H9 (cell line): ENCODE data around the gene STXBP6. TPM values are rescaled to one million over a fixed set of nuclear protein-coding genes. Genes with fewer than 3 reads are reported as not detected.

Source experiments
- DNase-seq: peaks from one replicate; pipeline ENCODE4 v3.0.0-alpha.2; 2017
- H2AFZ ChIP-seq: one replicate; pipeline ENCODE4 v1.6.1; 2013; ENCODE audit warnings: mild to moderate bottlenecking, low read length, control low read depth, moderate library complexity
- H2AK5ac ChIP-seq: 2 replicates; pipeline ENCODE4 v1.6.1; 2013; ENCODE audit warnings: low read length, control low read depth, mixed read lengths; ENCODE audit not compliant: insufficient read length
- H2BK120ac ChIP-seq: one replicate; pipeline ENCODE4 v1.6.1; 2013; ENCODE audit warnings: low read depth, mild to moderate bottlenecking, low read length, control low read depth, inconsistent platforms; ENCODE audit not compliant: poor library complexity, severe bottlenecking
- H2BK12ac ChIP-seq: 2 replicates; pipeline ENCODE4 v1.6.1; 2013; ENCODE audit warnings: low read length, control low read depth, mixed read lengths, low read depth; ENCODE audit not compliant: insufficient read length
- H2BK15ac ChIP-seq: 2 replicates; pipeline ENCODE4 v1.6.1; 2013; ENCODE audit warnings: low read depth, low read length, control low read depth
- H2BK20ac ChIP-seq: one replicate; pipeline ENCODE4 v1.6.1; 2013; ENCODE audit warnings: low read depth, mild to moderate bottlenecking, low read length, control low read depth, inconsistent platforms; ENCODE audit not compliant: poor library complexity, severe bottlenecking
- H2BK5ac ChIP-seq: 2 replicates; pipeline ENCODE4 v1.6.1; 2013; ENCODE audit warnings: low read length, control low read depth, mixed read lengths; ENCODE audit not compliant: insufficient read length
- H3K14ac ChIP-seq: 2 replicates; pipeline ENCODE4 v1.6.1; 2013; ENCODE audit warnings: low read length, control low read depth; ENCODE audit not compliant: insufficient read depth
- H3K18ac ChIP-seq: 2 replicates; pipeline ENCODE4 v1.6.1; 2013; ENCODE audit warnings: low read depth, mild to moderate bottlenecking, mixed read lengths, low read length, control low read depth; ENCODE audit not compliant: insufficient read length
- H3K23ac ChIP-seq: 2 replicates; pipeline ENCODE4 v1.6.1; 2013; ENCODE audit warnings: low read length, control low read depth, mixed read lengths, low read depth; ENCODE audit not compliant: insufficient read length
- H3K23me2 ChIP-seq: 2 replicates; pipeline ENCODE4 v1.6.1; 2013; ENCODE audit warnings: low read depth, mild to moderate bottlenecking, mixed read lengths, low read length, control low read depth; ENCODE audit not compliant: insufficient read length, poor library complexity, severe bottlenecking
- H3K27ac ChIP-seq: 2 replicates; pipeline ENCODE4 v1.5.1; 2013; ENCODE audit warnings: low read length, control low read depth, mixed read lengths, low read depth; ENCODE audit not compliant: insufficient read length
- H3K27me3 ChIP-seq: 2 replicates; pipeline ENCODE4 v1.6.1; 2013; ENCODE audit warnings: low read length, control low read depth, inconsistent platforms; ENCODE audit not compliant: insufficient read depth
- H3K4ac ChIP-seq: 2 replicates; pipeline ENCODE4 v1.6.1; 2013; ENCODE audit warnings: low read depth, mild to moderate bottlenecking, control low read depth, inconsistent platforms, low read length, moderate library complexity
- H3K4me1 ChIP-seq: 2 replicates; pipeline ENCODE4 v1.6.1; 2013; ENCODE audit warnings: low read length, control low read depth, inconsistent platforms; ENCODE audit not compliant: insufficient read depth
- H3K4me2 ChIP-seq: 2 replicates; pipeline ENCODE4 v1.6.1; 2013; ENCODE audit warnings: low read length, control low read depth, mixed read lengths; ENCODE audit not compliant: insufficient read length, insufficient read depth
- H3K56ac ChIP-seq: 2 replicates; pipeline ENCODE4 v1.6.1; 2013; ENCODE audit warnings: low read depth, mild to moderate bottlenecking, mixed read lengths, low read length, control low read depth; ENCODE audit not compliant: insufficient read length
- H3K79me1 ChIP-seq: 2 replicates; pipeline ENCODE4 v1.6.1; 2013; ENCODE audit warnings: low read depth, mild to moderate bottlenecking, moderate library complexity, low read length, control low read depth, inconsistent platforms; ENCODE audit not compliant: insufficient read depth, poor library complexity, severe bottlenecking
- H3K79me2 ChIP-seq: 2 replicates; pipeline ENCODE4 v1.6.1; 2013; ENCODE audit warnings: low read length, control low read depth, inconsistent platforms; ENCODE audit not compliant: insufficient read depth
- H3K9ac ChIP-seq: 2 replicates; pipeline ENCODE4 v1.6.1; 2013; ENCODE audit warnings: low read length, control low read depth, mixed read lengths; ENCODE audit not compliant: insufficient read length; ENCODE audit errors: extremely low read depth
- H3K9me3 ChIP-seq: one replicate; pipeline ENCODE4 v1.6.1; 2013; ENCODE audit warnings: low read depth, low read length, inconsistent platforms; ENCODE audit not compliant: control insufficient read depth
- H3T11ph ChIP-seq: one replicate; pipeline ENCODE4 v1.6.1; 2013; ENCODE audit warnings: mild to moderate bottlenecking, low read length, control low read depth, inconsistent platforms
- H4K20me1 ChIP-seq: one replicate; pipeline ENCODE4 v1.6.1; 2013; ENCODE audit not compliant: control insufficient read depth, insufficient read length, insufficient read depth
- H4K5ac ChIP-seq: 2 replicates; pipeline ENCODE4 v1.6.1; 2013; ENCODE audit warnings: low read depth, mild to moderate bottlenecking, mixed read lengths, low read length, control low read depth; ENCODE audit not compliant: insufficient read length
- H4K8ac ChIP-seq: replicated peaks from 2 replicates; pipeline ENCODE4 v1.6.1; 2013; ENCODE audit warnings: low read length, control low read depth, mixed read lengths, low read depth; ENCODE audit not compliant: insufficient read length
- H4K91ac ChIP-seq: 2 replicates; pipeline ENCODE4 v1.6.1; 2013; ENCODE audit warnings: low read depth, mild to moderate bottlenecking, moderate library complexity, mixed read lengths, low read length, control low read depth; ENCODE audit not compliant: insufficient read length
- H3K27ac Mint-ChIP-seq, 3 experiments: 2 replicates in 2 of 3; 3 replicates in 1 of 3; pipeline ENCODE4 v1.8.0; 2020 to 2021; ENCODE audit warnings: mixed read lengths in 3 of 3, mild to moderate bottlenecking in 1 of 3, moderate library complexity in 1 of 3
- H3K27me3 Mint-ChIP-seq: 2 replicates; pipeline ENCODE4 v1.8.0; 2021; ENCODE audit warnings: low read depth, mild to moderate bottlenecking, moderate library complexity, mixed read lengths
- H3K36me3 Mint-ChIP-seq, 3 experiments: 2 replicates in 2 of 3; 3 replicates in 1 of 3; pipeline ENCODE4 v1.8.0; 2020 to 2021; ENCODE audit warnings: low read depth in 3 of 3, mixed read lengths in 3 of 3; ENCODE audit not compliant: insufficient read depth in 1 of 3
- H3K4me1 Mint-ChIP-seq, 2 experiments: 2 replicates each; pipeline ENCODE4 v1.8.0; 2020; ENCODE audit warnings: mixed read lengths in 2 of 2
- H3K4me3 Mint-ChIP-seq, 2 experiments: 2 replicates in 1 of 2; 3 replicates in 1 of 2; pipeline ENCODE4 v1.8.0; 2020 to 2021; ENCODE audit warnings: mild to moderate bottlenecking in 2 of 2, mixed read lengths in 2 of 2, moderate library complexity in 1 of 2
- H3K9me3 Mint-ChIP-seq, 2 experiments: 2 replicates in 1 of 2; 3 replicates in 1 of 2; pipeline ENCODE4 v1.8.0; 2020; ENCODE audit warnings: mild to moderate bottlenecking in 2 of 2, mixed read lengths in 2 of 2, moderate library complexity in 1 of 2
- WGBS: extraction: QIAGEN DNeasy Blood & Tissue Kit; methylation state at CpG from one replicate; pipeline ENCODE4 v1.1.7; 2013; ENCODE audit warnings: missing lambda C conversion rate, low lambda C conversion rate, mixed read lengths; ENCODE audit not compliant: insufficient read length; ENCODE audit errors: extremely low coverage; 5-methylcytosine and 5-hydroxymethylcytosine counted together
- total RNA-seq: library from RNA; stranded (reverse); gene quantifications from 2 replicates; pipeline ENCODE4 v1.2.1, GENCODE V29; 2021
- TF ChIP-seq, protein P1 (sequence below): fragments of 200-600 bp; sonication (generic); conservative IDR thresholded peaks from 3 replicates; pipeline ENCODE4 v1.8.0; 2021; ENCODE audit warnings: antibody characterized with exemption, mild to moderate bottlenecking

The STXBP6 gene
- total RNA-seq, 1 experiment from 2014 or later: 3.6 TPM

DNA sequence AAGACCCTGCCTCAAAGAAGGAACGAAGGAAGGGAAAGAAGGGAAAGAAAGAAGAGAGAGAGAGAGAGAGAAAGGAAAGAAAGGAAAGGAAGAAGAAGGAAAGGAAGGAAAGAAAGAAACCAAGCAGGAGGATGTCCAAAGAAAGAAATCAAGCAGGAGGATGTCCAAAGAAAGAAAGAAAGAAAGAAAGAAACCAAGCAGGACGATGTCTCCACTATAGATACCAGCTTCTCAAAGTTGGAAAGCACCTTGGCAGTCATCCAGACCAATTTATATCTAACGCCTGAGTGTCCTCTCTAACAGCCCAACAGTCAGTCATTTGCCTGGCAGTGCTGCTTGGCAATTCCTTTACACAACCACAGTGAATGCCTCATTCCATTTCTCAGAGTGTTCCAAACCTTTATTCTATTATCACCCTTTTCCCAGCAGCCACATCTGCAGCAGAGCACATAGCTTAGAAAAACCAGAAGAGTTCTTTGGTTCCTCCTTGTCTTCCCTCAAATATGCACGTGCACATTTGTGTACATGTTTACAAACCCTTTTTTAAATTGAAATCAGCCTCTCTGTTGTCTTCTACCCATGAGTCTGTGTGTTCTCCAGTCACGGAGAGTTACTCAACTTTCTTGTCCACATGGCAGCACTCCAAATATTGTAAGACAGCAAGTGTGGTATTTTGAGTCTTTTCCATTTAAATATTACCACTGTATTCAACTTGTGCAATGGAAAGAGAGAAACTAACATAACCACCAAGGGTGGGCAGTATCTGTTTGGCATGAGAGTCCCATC, 138.4 kb downstream of the STXBP6 start:
- Histone ChIP-seq H2BK12ac (no peak overlapping the region), H3K27ac (no peak overlapping the region), H2BK120ac (no peak overlapping the region), H2AK5ac (no peak overlapping the region), H3K9me3 (no peaks in the 10 kb centered on the region), H3K18ac (no peak overlapping the region), H3K4ac (no peak overlapping the region), H3K79me1 (no peaks in the 10 kb centered on the region), H3K79me2 (no peaks in the 10 kb centered on the region), H3K4me2 (no peak overlapping the region), H4K5ac (no peak overlapping the region), H2BK15ac (no peak overlapping the region), H2BK5ac (no peak overlapping the region), H3K56ac (no peak overlapping the region), H3K9ac (no peak overlapping the region), H4K20me1 (no peaks in the 10 kb centered on the region), H3K14ac (no peak overlapping the region), H3K27me3 (no peaks in the 10 kb centered on the region), H4K91ac (no peak overlapping the region), H3K4me1 (no peaks in the 10 kb centered on the region; the same call in 1 of the 2 replicates), H2AFZ (no peak overlapping the region), H4K8ac (no peak overlapping the region), H3K23ac (no peak overlapping the region), H3T11ph (no peak overlapping the region), H3K23me2 (no peaks in the 10 kb centered on the region), H2BK20ac (no peak overlapping the region)
- TF ChIP-seq, protein P1, sequence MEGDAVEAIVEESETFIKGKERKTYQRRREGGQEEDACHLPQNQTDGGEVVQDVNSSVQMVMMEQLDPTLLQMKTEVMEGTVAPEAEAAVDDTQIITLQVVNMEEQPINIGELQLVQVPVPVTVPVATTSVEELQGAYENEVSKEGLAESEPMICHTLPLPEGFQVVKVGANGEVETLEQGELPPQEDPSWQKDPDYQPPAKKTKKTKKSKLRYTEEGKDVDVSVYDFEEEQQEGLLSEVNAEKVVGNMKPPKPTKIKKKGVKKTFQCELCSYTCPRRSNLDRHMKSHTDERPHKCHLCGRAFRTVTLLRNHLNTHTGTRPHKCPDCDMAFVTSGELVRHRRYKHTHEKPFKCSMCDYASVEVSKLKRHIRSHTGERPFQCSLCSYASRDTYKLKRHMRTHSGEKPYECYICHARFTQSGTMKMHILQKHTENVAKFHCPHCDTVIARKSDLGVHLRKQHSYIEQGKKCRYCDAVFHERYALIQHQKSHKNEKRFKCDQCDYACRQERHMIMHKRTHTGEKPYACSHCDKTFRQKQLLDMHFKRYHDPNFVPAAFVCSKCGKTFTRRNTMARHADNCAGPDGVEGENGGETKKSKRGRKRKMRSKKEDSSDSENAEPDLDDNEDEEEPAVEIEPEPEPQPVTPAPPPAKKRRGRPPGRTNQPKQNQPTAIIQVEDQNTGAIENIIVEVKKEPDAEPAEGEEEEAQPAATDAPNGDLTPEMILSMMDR: no peak
- H3K27me3 Mint-ChIP-seq: no peaks in the 10 kb centered on the region; the same call in 1 of the 2 replicates
- H3K9me3 Mint-ChIP-seq: no peaks in the 10 kb centered on the region
- H3K4me3 Mint-ChIP-seq: no peak overlapping the region
- no peak overlapping the region for H3K27ac Mint-ChIP-seq
- WGBS: no CpG with 5 or more reads among the region's 5 CpGs
- no peak for DNase-seq
- H3K4me1 Mint-ChIP-seq: peaks cover 5 to 9% of the 10 kb centered on the region in 2 experiments
- no peaks in the 10 kb centered on the region for H3K36me3 Mint-ChIP-seq
